ENCODE measurements around the gene SWI5.

DNA sequence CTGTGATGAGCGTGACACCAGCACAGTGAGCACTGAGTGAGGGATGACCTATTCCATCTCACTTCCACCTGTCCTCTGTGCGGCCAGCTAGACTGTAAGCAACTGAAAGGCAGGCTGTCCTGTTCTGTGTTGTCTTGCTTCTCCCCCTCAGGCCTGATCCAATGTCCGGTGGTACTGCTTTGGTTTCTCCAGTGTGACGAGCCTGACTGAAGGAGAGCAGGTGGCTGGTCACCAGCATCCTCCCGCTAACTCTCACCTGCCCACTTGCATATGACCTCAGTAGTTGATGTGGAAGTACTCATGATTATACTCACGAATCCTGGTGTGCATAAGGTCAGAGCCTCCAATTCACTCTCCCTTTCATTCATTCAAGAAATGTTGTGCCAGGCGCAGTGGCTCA is 61.9 kb downstream of the SWI5 start:
- TF ChIP-seq, protein P1, sequence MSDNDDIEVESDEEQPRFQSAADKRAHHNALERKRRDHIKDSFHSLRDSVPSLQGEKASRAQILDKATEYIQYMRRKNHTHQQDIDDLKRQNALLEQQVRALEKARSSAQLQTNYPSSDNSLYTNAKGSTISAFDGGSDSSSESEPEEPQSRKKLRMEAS (IDR thresholded peaks at IDR 0.05), result no peak
- TF ChIP-seq TCF12 (IDR thresholded peaks at IDR 0.05; ENCODE audit: low read depth) (no peak), EP300 (IDR thresholded peaks at IDR 0.05; ENCODE audit: borderline replicate concordance) (no peak)

Data from Ishikawa (cell line).